NCI-H526 (cell line): Measurements from ENCODE around the gene CIT.
"Not testable (repeated sequence)": the region's sequence is repeated elsewhere in the genome, so short reads cannot be mapped to it uniquely, and the experiment has no call there.

Source experiments
- DNase-seq, 2 experiments: peaks; one replicate each; lab custom pipeline; 2025; lab: John Stamatoyannopoulos, UW

Gene CIT

DNA sequence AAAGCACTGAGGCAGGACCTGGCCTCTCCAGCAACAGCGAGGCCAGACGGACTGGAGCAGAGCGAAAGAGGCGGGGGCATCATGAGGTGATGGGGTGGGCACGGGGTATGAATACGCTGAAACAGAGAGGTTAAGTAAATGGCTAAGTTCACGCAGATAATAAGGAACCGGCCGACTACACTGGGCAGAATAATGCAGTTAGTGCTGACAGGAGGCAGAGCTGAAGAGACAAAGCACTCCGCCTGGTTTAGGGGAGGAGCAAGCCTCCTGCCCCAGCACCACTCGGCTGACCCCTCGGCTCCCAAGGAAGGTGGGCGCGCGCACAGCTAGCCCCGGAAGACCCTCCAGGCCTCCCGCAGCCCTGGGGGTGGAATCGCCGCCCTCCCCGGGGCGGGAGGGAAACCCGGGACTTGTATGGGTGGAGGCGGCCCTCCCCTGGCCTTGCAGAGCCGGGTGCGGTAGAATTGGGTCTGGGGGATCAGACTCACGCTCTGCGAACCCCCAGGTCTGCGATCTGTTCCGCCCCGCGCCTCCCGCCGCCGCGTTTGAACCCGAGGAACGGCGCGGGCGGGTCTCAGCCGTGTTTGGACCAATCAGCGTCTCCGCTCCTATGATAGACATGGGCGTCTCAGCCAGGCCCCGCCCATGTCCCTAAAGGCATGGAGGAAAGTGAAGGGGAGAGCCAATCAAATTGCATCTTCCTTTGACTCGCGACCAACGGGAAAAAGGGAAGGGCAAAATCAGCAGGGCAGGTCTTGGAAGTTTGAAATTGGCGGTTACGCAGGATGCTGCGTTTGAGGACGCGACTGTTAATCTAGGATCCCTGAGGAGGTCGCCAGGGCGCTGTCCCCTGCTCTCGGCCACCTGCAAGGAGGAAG is at the start of gene CIT:
Gene CIT (minus strand): TSS at position 560 of the 878 bp plus-strand sequence. CDS start 1,152 bp downstream, outside the sequence.
- peak; percentile 95 to 98 for DNase-seq

DNA sequence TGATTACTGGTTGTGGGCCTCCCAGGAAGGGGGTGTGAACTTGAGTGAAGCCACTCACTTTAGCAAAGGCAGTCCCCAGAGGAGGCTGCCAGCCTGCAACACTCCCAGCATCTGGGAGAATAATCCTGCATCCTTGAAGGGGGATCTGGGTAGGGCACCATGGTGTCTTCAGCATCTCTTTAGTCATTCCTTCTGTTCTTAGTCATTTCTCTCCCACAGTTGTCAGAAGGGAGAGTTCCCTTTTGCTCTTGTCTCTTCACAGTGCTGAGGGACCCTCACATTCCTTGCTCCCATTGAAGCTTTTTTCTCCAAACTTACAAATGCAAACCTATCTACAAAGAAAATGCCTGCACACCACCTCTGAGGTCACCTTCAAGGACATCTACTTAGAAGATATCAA is 48.1 kb upstream of the CIT start:
- DNase-seq: no peak

DNA sequence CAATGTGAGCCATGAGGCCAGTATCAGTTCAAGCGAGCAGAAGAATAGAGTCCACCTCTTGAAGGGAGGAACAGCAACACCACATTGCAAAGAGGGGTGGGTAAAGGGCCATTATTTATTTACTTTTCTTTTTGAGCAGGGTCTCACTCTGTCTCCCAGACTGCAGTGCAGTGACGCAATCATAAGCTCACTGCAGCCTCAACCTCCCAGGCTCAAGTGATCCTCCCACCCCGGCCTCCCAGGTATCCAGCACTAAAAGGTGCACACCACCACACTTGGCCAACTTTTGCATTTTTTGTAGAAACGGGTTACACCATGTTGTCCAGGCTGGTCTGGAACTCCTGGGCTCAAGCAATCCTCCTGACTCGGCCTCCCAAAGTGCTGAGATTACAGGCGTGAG is 42.9 kb upstream of the CIT start:
- DNase-seq: no peak

DNA sequence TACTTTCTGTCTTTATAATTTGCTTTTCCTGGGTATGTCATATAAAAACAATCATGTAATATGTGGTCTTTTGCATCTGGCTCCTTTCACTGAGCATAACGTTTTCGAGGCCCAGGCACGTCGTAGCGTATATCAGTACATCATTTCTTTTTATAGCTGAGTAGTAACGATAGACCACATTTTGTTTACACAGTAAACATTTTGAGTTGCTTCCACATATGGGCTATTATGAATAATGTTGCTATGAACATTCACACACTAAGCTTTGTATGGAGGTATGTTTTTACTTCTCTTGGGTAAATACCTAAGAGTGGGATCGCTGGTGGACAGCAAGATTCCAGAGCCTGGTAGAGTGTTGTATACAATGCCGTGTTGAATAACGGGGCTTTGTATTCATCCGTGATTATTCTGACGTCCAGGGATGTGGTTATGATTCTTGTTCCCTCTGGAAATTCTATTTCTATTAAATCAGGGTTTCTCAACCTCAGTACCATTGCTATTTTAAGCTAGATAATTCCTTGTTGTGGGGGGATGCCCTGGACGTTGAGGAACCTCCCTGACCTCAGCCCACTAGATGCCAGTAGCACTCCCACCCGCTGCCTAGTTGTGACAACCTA is 38.9 kb upstream of the CIT start:
- no peak for DNase-seq

DNA sequence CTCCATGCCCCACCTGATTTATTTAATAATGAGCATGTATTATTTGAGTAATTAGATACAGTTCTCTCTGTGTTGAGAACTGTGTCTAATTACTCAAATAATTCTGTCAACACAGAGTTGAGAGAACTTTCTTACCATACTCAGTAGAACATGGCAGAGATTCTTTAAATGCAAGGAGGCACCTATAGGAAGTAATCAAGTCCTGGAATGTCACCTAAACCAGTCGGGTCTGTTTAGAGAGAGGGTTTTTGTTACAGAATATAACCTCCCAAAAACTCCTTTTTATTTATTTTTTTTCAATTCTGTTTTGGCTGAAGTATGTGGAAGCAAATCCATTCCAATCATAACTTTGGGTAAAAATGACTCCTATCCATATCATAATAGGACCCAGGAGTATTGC is 37.5 kb upstream of the CIT start:
- no peak for DNase-seq

GRCh38 chr12:119913536-119914330 is 36.6 kb upstream of the CIT start:
- no peak for DNase-seq

- no peak for DNase-seq
Measured at GRCh38 chr12:119911182-119911581, 34.1 kb upstream of the CIT start.

DNA sequence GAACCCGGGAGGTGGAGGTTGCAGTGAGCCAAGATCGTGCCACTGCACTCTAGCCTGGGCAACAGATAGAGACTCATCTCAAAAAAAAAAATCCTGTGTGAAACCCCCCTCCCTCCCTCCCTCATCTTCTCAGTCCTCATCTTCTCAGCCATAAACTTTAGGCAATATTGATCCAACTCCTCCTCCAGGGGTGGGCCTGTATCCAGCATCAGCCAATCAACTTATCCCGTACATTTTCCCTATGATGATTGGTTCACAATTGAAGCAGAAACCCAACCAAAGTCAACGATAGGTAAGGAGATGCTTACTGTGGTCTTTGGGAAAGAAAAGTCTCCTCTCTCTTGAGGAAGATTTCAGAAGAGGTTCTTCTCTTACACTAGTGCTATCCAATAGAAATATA is 33.5 kb upstream of the CIT start:
- no peak for DNase-seq

GRCh38 chr12:119902084-119902509 is 25.0 kb upstream of the CIT start:
- peak; percentile 70 to 85 for DNase-seq

DNA sequence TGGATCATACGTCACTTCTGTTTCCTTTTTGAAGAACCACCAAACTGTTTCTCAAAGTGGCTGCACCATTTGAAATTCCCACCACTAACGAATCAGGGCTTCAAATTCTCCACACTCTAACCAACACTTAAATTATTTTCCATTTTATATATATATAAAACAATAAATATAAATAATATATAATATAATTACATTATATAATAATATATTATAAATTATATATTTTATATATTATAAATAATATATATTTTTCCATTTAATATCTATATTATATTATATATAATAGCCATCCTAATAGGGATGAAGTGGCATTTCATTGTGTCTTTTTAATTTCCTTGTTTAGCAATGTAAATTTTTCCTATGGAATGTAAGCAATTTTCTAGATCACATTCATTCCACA is 24.6 kb upstream of the CIT start:
- DNase-seq: no peak

GRCh38 chr12:119894916-119895315 is 17.8 kb upstream of the CIT start:
- DNase-seq: no peak

- DNase-seq: not testable (repeated sequence)
Measured at GRCh38 chr12:119892611-119893010, 15.5 kb upstream of the CIT start.

GRCh38 chr12:119885549-119885948 is 8.4 kb upstream of the CIT start:
- no peak for DNase-seq

DNA sequence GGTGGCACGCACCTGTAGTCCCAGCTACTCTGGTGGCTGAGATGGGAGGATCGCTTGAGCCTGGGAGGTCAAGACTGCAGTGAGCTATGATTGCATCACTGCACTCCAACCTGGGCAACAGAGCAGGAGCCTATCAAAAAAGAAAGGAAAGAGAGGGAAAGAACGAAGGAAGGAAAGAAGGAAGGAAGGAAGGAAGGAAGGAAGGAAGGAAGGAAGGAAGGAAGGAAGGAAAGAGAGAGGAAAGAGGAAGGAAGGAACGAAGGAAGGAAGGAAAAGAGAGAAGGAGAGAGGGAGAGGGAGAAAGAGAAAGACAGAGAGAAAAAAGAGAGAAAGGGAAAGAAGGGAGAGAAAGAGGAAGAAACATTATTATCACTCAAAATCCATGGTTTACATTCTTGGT is 6.7 kb upstream of the CIT start:
- DNase-seq: not testable (repeated sequence)

- no peak for DNase-seq
Measured at GRCh38 chr12:119883237-119883636, 6.1 kb upstream of the CIT start.

GRCh38 chr12:119877639-119877948 is 474 bp upstream of the CIT start:
- no peak for DNase-seq

- DNase-seq: no peak
Measured at GRCh38 chr12:119870457-119870856, 6.7 kb downstream of the CIT start.

- no peak for DNase-seq
Measured at GRCh38 chr12:119869720-119870119, 7.4 kb downstream of the CIT start.

DNA sequence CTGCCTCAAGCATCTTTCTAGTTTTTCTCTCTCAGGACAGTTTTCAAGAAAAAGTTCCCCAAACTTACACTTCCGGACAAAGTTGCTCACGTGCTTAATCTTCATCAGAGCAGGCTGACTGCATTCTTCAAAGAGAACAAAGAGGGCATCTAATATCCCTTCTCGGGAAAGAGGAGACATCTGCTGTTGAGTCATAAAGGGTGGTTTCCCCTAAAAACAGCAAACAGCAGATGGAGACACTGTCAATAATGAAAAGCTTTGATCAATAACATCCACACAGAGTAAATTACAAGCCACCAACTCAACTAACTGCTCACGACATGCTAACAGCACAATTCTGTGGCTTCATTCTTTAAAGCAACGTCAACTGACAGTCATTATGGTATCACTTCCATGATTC is 8.1 kb downstream of the CIT start:
- DNase-seq: no peak

- DNase-seq: no peak
Measured at GRCh38 chr12:119864591-119864990, 12.5 kb downstream of the CIT start.

GRCh38 chr12:119859241-119859640 is 17.9 kb downstream of the CIT start:
- DNase-seq: no peak

GRCh38 chr12:119857041-119857591 is 20.0 kb downstream of the CIT start:
- DNase-seq: no peak

GRCh38 chr12:119850330-119850729 is 26.8 kb downstream of the CIT start:
- no peak for DNase-seq
